ENCODE measurements around the gene SLC25A46. TPM values are rescaled to one million over a fixed set of nuclear protein-coding genes. Genes with fewer than 3 reads are reported as not detected.

SLC25A46 gene
- total and polyA plus RNA-seq, 2 of the 8 experiments (the other 6 are each of a cell fraction or from before 2014, with no cell fraction given), result 10.6 to 21.7 TPM

GRCh38 chr5:110802998-110803397, 64.2 kb downstream of the SLC25A46 start:
- ChIA-PET CTCF (ENCODE audit: partially characterized antibody) (interaction anchor here (0.8 kb wide), 1 partner anchor 12 kb away, joined by 4 read pairs; no protein-coding TSS in a partner anchor), POLR2A (ENCODE audit: partially characterized antibody) (no interaction called here)
- no peaks in the 10 kb centered on the region for H3K27me3 ChIP-seq (replicated peaks in 1 of 4; ENCODE audit: control insufficient read depth in 3 of 4, extremely low read depth in 1 of 4, insufficient read depth in 3 of 4, low read length in 3 of 4)

More at GRCh38 chr5:110802998-110803397, 64.2 kb downstream of the SLC25A46 start:
- H2BK120ac ChIP-seq (replicated peaks; ENCODE audit: low read depth, low read length), result no peak overlapping the region
- no peak overlapping the region for H2AK5ac ChIP-seq (ENCODE audit: low read depth, low read length)
- H3K9ac ChIP-seq (replicated peaks in 1 of 4; ENCODE audit: extremely low read depth in 1 of 4, low read depth in 3 of 4, low read length in 3 of 4), result no peak overlapping the region
- H3K18ac ChIP-seq (ENCODE audit: extremely low read depth, low read length), result no peak overlapping the region
- no peaks in the 10 kb centered on the region for H3K79me1 ChIP-seq (ENCODE audit: low read depth, low read length)
- H2BK20ac ChIP-seq (ENCODE audit: low read length), result no peak overlapping the region
- H3K56ac ChIP-seq (replicated peaks; ENCODE audit: insufficient read length, low read depth, low read length), result no peak overlapping the region
- H3K4me2 ChIP-seq (ENCODE audit: insufficient read depth in 1 of 2, low read depth in 2 of 2, low read length in 2 of 2), result no peak overlapping the region
- H3K4me3 ChIP-seq (ENCODE audit: extremely low read depth in 1 of 4, insufficient read depth in 2 of 4, low read depth in 3 of 4, low read length in 4 of 4), result no peak overlapping the region
- H2BK15ac ChIP-seq (ENCODE audit: low read length), result no peak overlapping the region
- H4K8ac ChIP-seq (ENCODE audit: extremely low read depth, insufficient read depth, low read length), result no peak overlapping the region
- FAIRE-seq (no peak), DNase-seq (ENCODE audit: low read depth in 1 of 2, low spot score in 2 of 2) (no peak)
- no peaks in the 10 kb centered on the region for H3K79me2 ChIP-seq (ENCODE audit: control insufficient read depth in 1 of 2, insufficient read depth in 2 of 2, low read length in 2 of 2)
- H3K4ac ChIP-seq (replicated peaks; ENCODE audit: insufficient read length, low read depth, low read length), result no peak overlapping the region
- H3K23ac ChIP-seq (ENCODE audit: insufficient read length), result no peak overlapping the region
- no peak overlapping the region for H2BK12ac ChIP-seq (ENCODE audit: low read depth, low read length)
- no peak overlapping the region for H4K5ac ChIP-seq (ENCODE audit: insufficient read length, low read depth, low read length)
- H3K27ac ChIP-seq (ENCODE audit: low read depth, low read length), result no peak overlapping the region
- no peak overlapping the region for H2BK5ac ChIP-seq (ENCODE audit: low read depth, low read length)
- H3K23me2 ChIP-seq (ENCODE audit: low read depth, low read length), result no peaks in the 10 kb centered on the region
- H3K36me3 ChIP-seq (ENCODE audit: control insufficient read depth in 2 of 4, insufficient read depth in 4 of 4, low read length in 3 of 4), result no peaks in the 10 kb centered on the region
- H4K91ac ChIP-seq (replicated peaks; ENCODE audit: insufficient read length, low read length), result no peak overlapping the region
- 100% methylated on average over 1 of the region's 1 CpG; no CpG with 5 or more reads in 1 of the 2 experiments for WGBS, 2 experiments (ENCODE audit: extremely low coverage in 1 of 2, insufficient coverage in 1 of 2, insufficient read length in 1 of 2, insufficient replicate concordance in 2 of 2, low coverage in 1 of 2, low lambda C conversion rate in 2 of 2, missing lambda C conversion rate in 1 of 2)
- TF ChIP-seq CHD1 (IDR thresholded peaks at IDR 0.05; ENCODE audit: low read depth, low read length) (no peak), BCL11A (IDR thresholded peaks at IDR 0.05; ENCODE audit: low read depth in 2 of 2, low read length in 2 of 2) (no peak), YY1 (IDR thresholded peaks at IDR 0.05; ENCODE audit: low read depth, low read length) (no peak), NANOG (IDR thresholded peaks at IDR 0.05; ENCODE audit: insufficient read depth, low read depth, low read length, poor library complexity, severe bottlenecking) (no peak), TEAD4 (IDR thresholded peaks at IDR 0.05; ENCODE audit: low read depth, low read length) (no peak), TAF7 (optimal IDR thresholded peaks at IDR 0.05; ENCODE audit: borderline replicate concordance, low read depth, low read length) (no peak), EGR1 (IDR thresholded peaks at IDR 0.05; ENCODE audit: borderline replicate concordance, low read depth, low read length) (no peak)
- no peak overlapping the region for H2AFZ ChIP-seq (ENCODE audit: low read length)
- no peak overlapping the region for H3K14ac ChIP-seq (ENCODE audit: insufficient read length)
- H3K9me3 ChIP-seq (ENCODE audit: insufficient read depth in 2 of 2, low read depth in 1 of 2, low read length in 1 of 2), result 0 out of 4 replicates have a peak, but pooled peaks cover 0 to 3% of the 10 kb centered on the region in 2 experiments
- H3K4me1 ChIP-seq (replicated peaks in 1 of 4; ENCODE audit: control insufficient read depth in 3 of 4, insufficient read depth in 4 of 4, low read length in 3 of 4), result no peaks in the 10 kb centered on the region
- H4K20me1 ChIP-seq (replicated peaks in 1 of 2; ENCODE audit: control insufficient read depth in 1 of 2, insufficient read depth in 2 of 2, low read length in 2 of 2), result no peaks in the 10 kb centered on the region
